ENCODE results near the gene CD69.

Gene CD69

DNA sequence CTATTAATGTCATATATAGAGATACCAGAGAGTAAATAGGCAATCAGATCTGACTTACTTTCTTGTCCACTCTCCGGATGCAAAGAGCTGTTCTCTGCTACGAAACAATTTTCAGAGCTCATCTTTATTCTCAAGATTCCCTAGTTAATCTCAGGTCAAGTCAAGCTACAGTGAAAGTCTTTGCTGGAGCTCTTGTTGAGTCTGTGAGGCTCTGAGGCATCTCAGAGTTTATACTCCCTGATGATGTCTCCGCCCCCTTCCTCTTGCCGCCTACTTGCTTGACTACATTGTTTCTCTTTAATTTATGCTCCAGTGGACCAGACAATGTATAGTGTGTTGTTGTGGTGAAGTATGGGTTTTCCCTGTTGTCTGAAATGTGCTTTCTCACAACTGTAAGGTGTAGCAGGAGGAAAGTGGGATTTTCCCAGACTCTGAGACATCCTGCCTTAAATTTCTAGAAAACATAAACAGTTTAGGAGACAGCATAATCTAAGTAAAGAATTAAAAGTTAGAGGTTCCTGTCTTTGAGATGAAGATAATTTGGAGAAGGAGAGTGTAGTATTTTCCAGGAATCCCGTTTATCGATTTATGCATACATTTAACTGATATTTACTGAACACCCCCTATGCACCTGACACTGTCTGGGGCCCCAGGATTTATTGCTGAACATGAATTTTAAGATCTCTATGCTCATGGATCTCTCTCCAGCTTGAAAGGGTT is at the start of gene CD69:
Gene CD69, minus strand, starts transcription at position 203 of the 720 bp plus-strand sequence. Its CDS starts 81 bp downstream, at position 122.
- DNase-seq = no peak

- no peak for DNase-seq
These were observed 49.2 kb upstream of the CD69 start for GRCh38 chr12:9809866-9810265.

DNA sequence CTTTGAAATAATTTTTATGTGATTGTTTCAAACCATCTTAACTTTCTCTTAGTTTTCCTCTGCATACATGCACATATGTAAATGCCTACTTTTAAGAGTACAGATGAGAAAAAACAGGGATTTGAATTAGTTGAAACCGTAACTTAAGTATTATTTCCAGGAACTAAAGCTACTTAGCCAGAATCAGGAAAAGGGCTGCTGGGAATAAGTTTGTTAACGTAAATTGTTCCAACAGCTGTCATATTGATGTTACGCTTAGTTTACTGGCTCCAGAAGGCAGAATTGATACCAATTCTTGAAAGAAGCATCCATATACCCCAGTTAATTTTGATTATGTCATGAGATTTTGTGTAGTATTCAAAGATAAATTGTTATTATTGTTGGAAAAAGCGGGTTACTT is 48.6 kb upstream of the CD69 start:
- no peak for DNase-seq

GRCh38 chr12:9808504-9808903 is 47.8 kb upstream of the CD69 start:
- DNase-seq = no peak

DNA sequence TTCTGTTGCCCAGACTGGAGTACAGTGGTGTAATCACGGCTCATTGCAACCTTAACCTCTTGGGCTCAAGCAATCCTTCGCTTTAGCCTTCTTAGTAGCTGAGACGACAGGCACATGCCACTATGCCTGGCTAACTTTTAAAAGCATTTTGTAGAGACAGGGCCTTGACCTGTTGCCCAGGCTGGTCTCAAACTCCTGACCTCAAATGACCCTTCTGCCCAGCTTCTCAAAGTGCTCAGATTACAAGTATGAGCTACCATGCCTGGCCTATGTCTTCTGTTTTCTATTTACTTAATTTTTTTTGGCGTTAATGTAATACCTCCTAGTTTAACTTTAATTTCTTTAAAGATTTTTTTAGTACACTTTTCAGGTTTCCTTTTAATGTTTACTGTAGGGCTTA is 46.0 kb upstream of the CD69 start:
- no peak for DNase-seq

GRCh38 chr12:9805883-9806282 is 45.2 kb upstream of the CD69 start:
- DNase-seq = no peak

DNA sequence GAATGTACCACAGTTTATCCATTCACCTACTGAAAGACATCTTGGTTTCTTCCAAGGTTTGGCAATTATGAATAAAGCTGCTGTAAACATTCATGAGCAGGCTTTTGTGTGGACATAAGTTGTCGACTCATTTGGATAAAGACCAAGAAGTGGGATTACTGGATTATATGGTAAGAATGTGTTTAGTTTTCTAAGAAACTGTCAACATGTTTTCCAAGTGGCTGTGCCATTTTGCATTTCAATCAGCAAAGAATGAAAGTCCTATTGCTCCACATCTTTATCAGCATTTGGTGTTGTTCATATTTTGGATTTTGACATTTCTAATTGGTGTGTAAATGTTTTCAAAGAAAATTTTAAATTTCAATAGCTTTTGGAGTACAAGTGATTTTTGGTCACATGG is 39.3 kb upstream of the CD69 start:
- DNase-seq = no peak

DNA sequence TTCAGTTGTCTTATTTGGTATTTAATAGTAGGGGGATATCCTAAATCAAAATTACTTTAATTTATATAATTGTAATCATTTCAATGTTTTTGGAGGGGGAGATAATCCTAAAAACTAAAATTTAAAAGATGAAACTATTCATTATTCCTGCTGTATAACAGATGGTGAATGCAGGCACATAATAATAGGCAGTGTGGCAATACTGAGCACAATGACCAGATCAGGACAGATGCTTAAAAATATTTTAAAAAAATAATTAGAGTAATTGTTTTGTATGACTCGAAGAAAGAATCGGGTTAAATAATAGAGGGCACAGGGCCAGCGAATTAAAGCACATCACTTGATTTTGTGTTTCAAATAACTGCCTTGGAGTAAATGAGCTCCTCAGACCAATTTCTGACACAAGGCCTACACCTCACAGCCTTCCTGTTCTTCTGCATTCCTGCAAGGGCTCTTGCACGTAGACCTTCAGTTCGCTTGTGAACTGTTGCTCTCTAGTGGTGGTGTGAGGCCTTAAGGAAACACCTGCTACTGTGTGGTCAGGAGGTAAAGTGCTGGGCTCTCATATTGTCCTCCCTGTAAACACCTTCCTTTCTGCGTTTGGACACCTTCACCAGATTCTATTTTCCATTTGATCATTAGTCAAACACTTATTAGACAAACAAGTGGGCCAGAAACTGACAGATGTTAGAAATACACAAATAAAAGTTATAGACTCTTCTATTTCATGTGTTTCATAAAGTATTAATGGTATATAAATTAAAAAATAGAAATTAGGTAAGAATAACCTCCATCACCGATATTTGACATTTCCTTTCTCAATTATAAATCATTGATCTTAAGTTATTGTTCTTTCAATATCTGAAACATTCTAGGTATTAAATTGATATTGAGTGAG is 37.3 kb upstream of the CD69 start:
- no peak for DNase-seq

- no peak for DNase-seq
These were observed 36.3 kb upstream of the CD69 start for GRCh38 chr12:9796971-9797370.

- DNase-seq = no peak
These were observed 35.6 kb upstream of the CD69 start for GRCh38 chr12:9796346-9796745.

GRCh38 chr12:9795945-9796344 is 35.2 kb upstream of the CD69 start:
- no peak for DNase-seq

DNA sequence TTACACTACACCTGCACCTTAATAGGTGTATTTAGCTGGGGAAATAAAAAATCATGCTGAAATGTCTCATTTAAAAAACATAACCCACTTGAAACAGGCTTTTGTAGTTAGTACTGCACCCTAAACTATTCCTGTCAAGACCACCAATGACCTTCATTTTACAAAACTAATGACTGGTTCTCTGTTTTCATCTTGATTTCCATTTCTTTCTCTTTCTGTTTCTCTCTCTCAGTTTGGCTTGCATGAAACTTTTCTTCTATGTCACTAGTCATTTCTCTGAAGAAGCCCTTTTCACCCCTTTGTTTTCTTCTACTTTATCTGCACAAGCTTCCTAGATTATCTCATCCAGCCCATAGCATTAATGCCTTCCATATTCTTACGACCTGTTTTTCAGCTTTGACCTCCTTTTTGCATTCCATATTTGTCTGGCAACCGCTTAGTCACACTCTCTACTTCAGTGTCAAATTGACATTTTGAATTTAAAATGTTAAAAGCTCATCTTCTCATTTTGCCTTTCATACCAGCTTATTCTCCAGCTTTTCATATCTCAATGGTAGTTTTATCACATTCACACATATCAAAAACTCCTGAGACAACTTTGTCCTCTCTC is 33.9 kb upstream of the CD69 start:
- no peak for DNase-seq

DNA sequence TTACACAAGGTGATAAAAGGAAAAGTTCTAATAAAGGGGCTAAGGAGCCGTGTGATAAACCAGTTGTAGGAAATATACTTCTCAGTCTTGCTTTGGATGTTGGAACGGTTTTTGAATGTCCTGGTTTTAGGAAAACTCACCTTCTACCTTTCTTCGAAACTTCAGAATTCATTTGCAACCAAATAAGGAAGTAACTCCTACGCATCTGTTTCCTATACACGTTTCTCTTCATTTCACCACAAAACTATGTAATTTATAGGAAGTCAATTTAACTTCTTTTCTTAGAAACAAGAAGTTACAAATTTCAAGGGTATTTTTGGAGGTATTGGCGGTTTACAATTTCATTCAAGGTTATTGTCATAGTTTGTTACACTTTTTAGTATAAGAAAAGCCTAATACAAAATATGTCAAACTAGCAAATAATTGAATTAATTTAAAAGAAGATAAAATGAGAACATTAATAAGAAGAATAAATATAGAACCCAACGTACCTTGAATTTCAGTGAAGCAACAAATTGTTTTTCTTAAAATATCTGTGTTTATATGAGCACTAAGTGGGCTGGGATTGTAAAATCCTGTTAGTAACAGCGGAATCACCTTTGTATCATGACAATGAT is 33.2 kb upstream of the CD69 start:
- no peak for DNase-seq

DNA sequence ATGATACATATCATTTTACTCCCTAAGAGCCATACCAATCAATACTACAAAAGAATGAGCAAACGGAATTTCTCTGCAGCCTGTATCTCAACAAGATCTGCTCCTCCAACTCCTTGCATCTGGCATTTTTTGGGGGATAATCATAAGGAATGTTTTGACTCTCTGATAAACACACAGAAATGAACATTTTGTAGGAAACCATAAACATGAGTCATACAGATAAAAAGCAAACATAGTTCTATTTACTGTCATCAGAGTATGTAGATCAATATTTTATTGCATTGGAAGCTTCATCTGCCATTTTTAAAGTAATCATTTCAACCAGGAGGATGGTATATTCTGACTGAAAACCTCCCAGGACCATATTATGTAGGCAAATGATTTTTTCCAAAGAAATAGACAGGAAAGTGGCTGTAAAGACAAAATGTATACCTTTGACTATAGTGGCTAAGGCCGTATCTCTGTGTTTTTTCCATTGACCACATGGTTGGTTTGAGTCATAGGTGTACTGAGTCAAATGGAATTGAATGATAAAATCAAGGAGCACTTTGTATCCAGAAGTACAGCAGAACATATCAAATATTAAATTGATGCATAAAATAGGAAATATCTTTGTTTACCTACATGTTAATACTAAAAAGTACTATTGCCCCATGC is 32.4 kb upstream of the CD69 start:
- no peak for DNase-seq

DNA sequence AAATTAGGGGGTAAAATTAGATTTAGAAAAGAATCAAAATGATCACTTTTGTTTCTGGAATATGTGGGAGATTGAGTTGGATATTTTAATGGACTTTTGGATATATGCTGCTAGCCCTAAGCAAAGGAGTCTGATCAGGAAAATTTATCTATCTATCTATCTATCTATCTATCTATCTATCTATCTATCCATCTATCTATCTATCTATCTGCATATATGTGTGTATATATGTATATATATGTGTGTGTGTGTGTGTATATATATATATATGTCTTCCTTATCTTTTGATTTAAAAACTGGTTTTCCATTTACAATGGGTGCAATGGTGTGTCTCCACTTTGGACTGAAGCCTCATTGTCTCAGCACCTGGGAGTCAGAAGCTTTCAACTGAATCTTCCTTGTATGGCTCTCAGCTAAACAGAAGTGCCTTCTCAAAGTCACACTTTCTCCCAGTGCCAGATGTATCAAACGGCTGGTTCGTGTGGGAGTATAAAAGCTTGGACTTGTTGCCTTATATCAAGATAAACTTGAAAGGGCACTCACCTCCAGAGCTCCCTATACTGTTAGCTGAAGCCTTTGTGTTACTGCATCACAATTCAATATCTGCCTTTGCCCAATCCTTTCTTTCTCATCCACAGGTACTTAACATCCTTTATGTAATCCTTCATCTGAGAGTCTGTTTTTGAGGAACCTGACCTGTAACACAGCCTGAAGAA is 31.6 kb upstream of the CD69 start:
- no peak for DNase-seq

GRCh38 chr12:9786726-9787717 is 26.3 kb upstream of the CD69 start:
- DNase-seq = no peak

DNA sequence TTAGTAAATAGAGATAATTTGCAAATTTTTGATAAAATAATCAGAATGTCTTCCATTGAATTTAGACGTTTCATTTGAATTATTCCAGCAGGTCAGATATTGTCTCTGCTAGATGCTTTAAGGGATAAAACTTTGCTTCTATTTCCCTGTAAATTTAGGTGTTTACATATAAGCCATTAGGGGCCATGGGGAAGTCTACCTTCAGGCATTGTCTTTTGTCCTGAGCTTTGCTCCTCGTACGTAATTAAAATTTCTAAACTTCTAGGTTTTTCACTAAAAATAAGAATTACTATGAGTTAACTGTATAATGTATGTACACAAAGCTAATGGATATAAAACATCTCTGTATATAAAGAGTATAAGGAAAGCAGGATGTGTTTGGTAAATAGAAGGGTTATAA is 24.1 kb upstream of the CD69 start:
- DNase-seq = no peak

GRCh38 chr12:9784326-9784725 is 23.6 kb upstream of the CD69 start:
- DNase-seq = no peak

- DNase-seq = no peak
These were observed 22.1 kb upstream of the CD69 start for GRCh38 chr12:9782547-9783382.

DNA sequence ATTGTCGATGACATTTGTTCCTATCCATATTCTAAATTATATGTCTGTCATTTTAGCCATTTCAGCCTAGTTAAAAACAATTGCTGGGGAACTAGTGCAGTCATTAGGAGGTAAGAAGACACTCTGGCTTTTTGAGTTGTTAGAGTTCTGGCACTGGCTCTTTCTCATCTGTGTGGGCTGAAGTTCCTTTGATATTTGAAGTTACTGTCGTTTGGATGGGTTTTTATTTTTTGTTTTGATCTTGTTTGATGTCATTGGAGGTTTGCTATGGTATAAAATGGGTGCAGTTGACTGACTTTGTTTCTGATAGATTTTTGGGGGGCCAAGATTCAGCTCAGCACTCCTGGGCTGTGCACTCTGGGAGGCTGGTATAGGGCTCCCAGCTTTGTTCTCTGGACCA is 20.7 kb upstream of the CD69 start:
- DNase-seq = no peak
